Measurements from ENCODE around the gene HOTAIR.

- no peak for TF ChIP-seq GLIS3 (CRISPR knock-in tag; IDR thresholded peaks at IDR 0.05)
- TF ChIP-seq ZNF565 (CRISPR knock-in tag; conservative IDR thresholded peaks at IDR 0.05; ENCODE audit: low read depth): no peak
- no peak for TF ChIP-seq BACH2 (CRISPR knock-in tag; IDR thresholded peaks at IDR 0.05; ENCODE audit: borderline replicate concordance)
- TF ChIP-seq PATZ1 (CRISPR knock-in tag; IDR thresholded peaks at IDR 0.05; ENCODE audit: borderline replicate concordance): no peak
- TF ChIP-seq ZFP3 (CRISPR knock-in tag; IDR thresholded peaks at IDR 0.05): no peak
- TF ChIP-seq OSR1 (CRISPR knock-in tag; IDR thresholded peaks at IDR 0.05): no peak
- TF ChIP-seq ARNTL (CRISPR knock-in tag; IDR thresholded peaks at IDR 0.05; ENCODE audit: borderline replicate concordance, low read depth): no peak
- TF ChIP-seq CREB5 (CRISPR knock-in tag; IDR thresholded peaks at IDR 0.05; ENCODE audit: low read depth): no peak
- TF ChIP-seq CSDC2 (CRISPR knock-in tag; IDR thresholded peaks at IDR 0.05): no peak
- no peak for TF ChIP-seq TSHZ2 (CRISPR knock-in tag; IDR thresholded peaks at IDR 0.05)
- no peak for TF ChIP-seq ZNF70 (CRISPR knock-in tag; IDR thresholded peaks at IDR 0.05)
- no peak for TF ChIP-seq CSRNP3 (CRISPR knock-in tag; IDR thresholded peaks at IDR 0.05)
- no peak for TF ChIP-seq TCF4 (CRISPR knock-in tag; IDR thresholded peaks at IDR 0.05; ENCODE audit: borderline replicate concordance)
- TF ChIP-seq SNAI2 (CRISPR knock-in tag; IDR thresholded peaks at IDR 0.05): no peak
Measured at GRCh38 chr12:53954694-53955035, 20.1 kb downstream of the HOTAIR start, which contains the start of gene HOXC12.
